Thyroid gland (tissue), 4 donors: Measurements from ENCODE around the gene TMEM117. TPM values are rescaled to one million over a fixed set of nuclear protein-coding genes. Genes with fewer than 3 reads are reported as not detected.

Experiments
- DNase-seq, 2 donors: peaks; one replicate each; pipeline ENCODE4 v3.0.0-alpha.2; 2019
- H3K27ac ChIP-seq, 3 donors: fragments of 200-600 bp; sonication (generic); 1 replicate in 2 of 3; 2 replicates in 1 of 3; pipeline ENCODE4 v1.5.1; 2016 to 2019; ENCODE audit warnings: mild to moderate bottlenecking in 1 of 3, moderate library complexity in 1 of 3
- H3K27me3 ChIP-seq: fragments of 200-600 bp; sonication (generic); one replicate; pipeline ENCODE4 v1.5.1; 2019
- H3K36me3 ChIP-seq, 2 donors: fragments of 200-600 bp; sonication (generic); one replicate each; pipeline ENCODE4 v1.5.1; 2016 to 2019
- H3K4me1 ChIP-seq, 2 donors: fragments of 200-600 bp; sonication (generic); one replicate each; pipeline ENCODE4 v1.5.1; 2017 to 2019
- H3K4me3 ChIP-seq, 3 donors: fragments of 200-600 bp; sonication (generic); replicated peaks in 1 of 3; 1 replicate in 2 of 3; 2 replicates in 1 of 3; pipeline ENCODE4 v1.5.1; 2016; ENCODE audit warnings: mild to moderate bottlenecking in 1 of 3
- H3K9me3 ChIP-seq: fragments of 200-600 bp; sonication (generic); one replicate; pipeline ENCODE4 v1.5.1; 2017
- CTCF ChIP-seq, 6 experiments: fragments of 200-600 bp in 3 of 6; fragments of 450-650 bp in 3 of 6; sonication (generic) in 3 of 6; IDR thresholded peaks; one replicate each; pipeline ENCODE4 v1.5.1; 2016 to 2019; ENCODE audit warnings: antibody characterized with exemption in 6 of 6, mild to moderate bottlenecking in 2 of 6, inconsistent platforms in 1 of 6, moderate library complexity in 1 of 6
- POLR2A ChIP-seq, 2 donors: fragments of 450-650 bp; IDR thresholded peaks; one replicate each; pipeline ENCODE4 v1.6.1; 2017; ENCODE audit warnings: antibody characterized with exemption in 2 of 2, mild to moderate bottlenecking in 2 of 2, moderate library complexity in 1 of 2
- WGBS, 2 donors: methylation state at CpG; one replicate each; pipeline ENCODE4 v1.1.5; 2017; 5-methylcytosine and 5-hydroxymethylcytosine counted together
- intact Hi-C: fragments of 100-400 bp; cut with DNase I; formaldehyde crosslinking; loops from one replicate; pipeline ENCODE4 v1.15.1; 2023
- total RNA-seq, 4 donors: library from RNA; depleted of rRNA; stranded (reverse); fragments of >200 nt; gene quantifications; one replicate each; pipeline ENCODE4 v1.2.3, GENCODE V29; 2016

Gene TMEM117
- total RNA-seq, 4 donors from 2014 or later: 18.9 to 32.4 (median 24.7) TPM

- Histone ChIP-seq H3K4me1 (no peaks in the 10 kb centered on the region), H3K4me3 (no peak overlapping the region), H3K36me3 (no peaks in the 10 kb centered on the region), H3K27ac (no peak overlapping the region), H3K27me3 (no peaks in the 10 kb centered on the region), H3K9me3 (no peaks in the 10 kb centered on the region)
- WGBS, 2 donors: 86 to 92% methylated on average over 1 of the region's 1 CpG
- DNase-seq: no peak
- no peak for TF ChIP-seq CTCF (IDR thresholded peaks at IDR 0.05)
- no peak for TF ChIP-seq POLR2A (IDR thresholded peaks at IDR 0.05)
- intact Hi-C loops: no loop called here
Observed at GRCh38 chr12:44258246-44258645, 422.4 kb downstream of the TMEM117 start.

GRCh38 chr12:44259890-44260289 lies 424.0 kb downstream of the TMEM117 start:
- no peak for TF ChIP-seq POLR2A (IDR thresholded peaks at IDR 0.05)
- H3K36me3 ChIP-seq: no peaks in the 10 kb centered on the region

GRCh38 chr12:44260581-44260980 lies 424.7 kb downstream of the TMEM117 start:
- intact Hi-C loops: no loop called here
- DNase-seq: no peak
- Histone ChIP-seq H3K36me3 (no peaks in the 10 kb centered on the region), H3K27ac (no peak overlapping the region), H3K4me3 (no peak overlapping the region), H3K4me1 (no peaks in the 10 kb centered on the region), H3K9me3 (no peaks in the 10 kb centered on the region), H3K27me3 (no peaks in the 10 kb centered on the region)
- TF ChIP-seq POLR2A (IDR thresholded peaks at IDR 0.05) (no peak), CTCF (IDR thresholded peaks at IDR 0.05) (no peak)
- 91 to 98% methylated on average over 1 of the region's 1 CpG for WGBS, 2 donors

More at GRCh38 chr12:44259890-44260289, 424.0 kb downstream of the TMEM117 start:
- Histone ChIP-seq H3K27me3 (no peaks in the 10 kb centered on the region), H3K4me3 (no peak overlapping the region), H3K9me3 (no peaks in the 10 kb centered on the region), H3K27ac (no peak overlapping the region), H3K4me1 (no peaks in the 10 kb centered on the region)
- intact Hi-C loops: no loop called here
- DNase-seq: no peak
- WGBS, 2 donors: 95 to 96% methylated on average over 6 of the region's 6 CpGs

GRCh38 chr12:44285321-44285960 lies 449.6 kb downstream of the TMEM117 start:
- no peaks in the 10 kb centered on the region for H3K27me3 ChIP-seq
- DNase-seq: no peak
- TF ChIP-seq CTCF (IDR thresholded peaks at IDR 0.05) (no peak), POLR2A (IDR thresholded peaks at IDR 0.05) (no peak)
- H3K4me3 ChIP-seq: no peak overlapping the region
- H3K4me1 ChIP-seq: no peaks in the 10 kb centered on the region
- WGBS, 2 donors: 44 to 59% methylated on average over 3 of the region's 3 CpGs
- intact Hi-C loops: no loop called here
- no peaks in the 10 kb centered on the region for H3K36me3 ChIP-seq
- no peaks in the 10 kb centered on the region for H3K9me3 ChIP-seq
- H3K27ac ChIP-seq: no peak overlapping the region

- Histone ChIP-seq H3K36me3 (no peaks in the 10 kb centered on the region), H3K4me1 (no peaks in the 10 kb centered on the region), H3K9me3 (no peaks in the 10 kb centered on the region), H3K27ac (no peak overlapping the region), H3K4me3 (no peak overlapping the region), H3K27me3 (no peaks in the 10 kb centered on the region)
- no peak for DNase-seq
- no peak for TF ChIP-seq POLR2A (IDR thresholded peaks at IDR 0.05)
- no peak for TF ChIP-seq CTCF (IDR thresholded peaks at IDR 0.05)
- 75 to 82% methylated on average over 2 of the region's 2 CpGs for WGBS, 2 donors
- intact Hi-C loops: no loop called here
Observed at GRCh38 chr12:44286336-44286735, 450.5 kb downstream of the TMEM117 start.
